Muscle of leg (tissue), 11 donors: Measurements from ENCODE around the gene MOB3B. TPM values are rescaled to one million over a fixed set of nuclear protein-coding genes. Genes with fewer than 3 reads are reported as not detected.

Source experiments
- DNase-seq: peaks from one replicate; pipeline ENCODE4 v3.0.0; 2013
- H3K27ac ChIP-seq: one replicate; pipeline ENCODE4 v1.5.1; 2013; ENCODE audit warnings: mild to moderate bottlenecking, low read length, control low read depth
- H3K27me3 ChIP-seq: one replicate; pipeline ENCODE4 v1.6.1; 2013; ENCODE audit warnings: low read length; ENCODE audit not compliant: control insufficient read depth, insufficient read depth
- H3K36me3 ChIP-seq: one replicate; pipeline ENCODE4 v1.6.1; 2013; ENCODE audit warnings: low read length; ENCODE audit not compliant: control insufficient read depth, insufficient read depth
- H3K4me1 ChIP-seq: one replicate; pipeline ENCODE4 v1.6.1; 2013; ENCODE audit warnings: low read length; ENCODE audit not compliant: control insufficient read depth, insufficient read depth
- H3K4me3 ChIP-seq: one replicate; pipeline ENCODE4 v1.5.1; 2013; ENCODE audit warnings: low read length, control low read depth
- H3K9me3 ChIP-seq: replicated peaks from 2 replicates; pipeline ENCODE4 v1.6.1; 2013; ENCODE audit warnings: low read depth, low read length; ENCODE audit not compliant: control insufficient read depth
- WGBS: methylation state at CpG from one replicate; pipeline ENCODE4 v1.1.5; 2013; ENCODE audit warnings: missing lambda C conversion rate; ENCODE audit not compliant: insufficient coverage; 5-methylcytosine and 5-hydroxymethylcytosine counted together
- polyA plus RNA-seq, 8 donors: library from polyadenylated mRNA; unstranded; fragments of 120-200 nt; gene quantifications; one replicate each; pipeline versions ENCODE4 v1.2.1 to v1.2.3, GENCODE V29; 2013; ENCODE audit warnings: inconsistent platforms in 1 of 8, low replicate concordance in 1 of 8; ENCODE audit not compliant: insufficient read length in 8 of 8, insufficient read depth in 1 of 8
- total RNA-seq: library from RNA; stranded (reverse); fragments of 120-200 nt; gene quantifications from one replicate; pipeline ENCODE4 v1.2.4, GENCODE V29; 2013

MOB3B gene
- total and polyA plus RNA-seq, 9 donors = 1.4 to 4.3 (median 2.6) TPM

DNA sequence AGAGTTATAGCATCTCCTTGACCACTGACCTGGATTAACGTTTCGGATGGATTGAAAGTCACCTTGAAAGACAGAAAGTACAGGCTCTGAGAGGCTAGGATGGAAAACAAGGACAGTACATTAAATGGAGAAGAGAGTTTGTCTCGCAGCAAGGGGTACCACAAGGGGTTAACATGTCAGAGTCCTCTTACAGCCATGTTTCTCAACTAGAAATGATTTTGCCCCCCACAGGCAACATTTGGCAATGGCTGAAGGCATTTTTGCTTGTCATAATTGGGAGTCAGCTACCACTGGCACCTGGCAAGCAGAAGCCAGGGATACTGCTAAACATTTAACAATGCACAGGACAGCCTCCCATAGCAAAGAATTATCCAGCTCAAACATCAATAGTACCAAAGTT is 141.9 kb downstream of the MOB3B start:
- Histone ChIP-seq H3K9me3 (no peaks in the 10 kb centered on the region), H3K4me3 (no peak overlapping the region), H3K27ac (no peak overlapping the region), H3K36me3 (no peaks in the 10 kb centered on the region), H3K4me1 (peaks cover 8% of the 10 kb centered on the region), H3K27me3 (no peaks in the 10 kb centered on the region)
- DNase-seq = no peak
- 93% methylated on average over 2 of the region's 3 CpGs for WGBS

DNA sequence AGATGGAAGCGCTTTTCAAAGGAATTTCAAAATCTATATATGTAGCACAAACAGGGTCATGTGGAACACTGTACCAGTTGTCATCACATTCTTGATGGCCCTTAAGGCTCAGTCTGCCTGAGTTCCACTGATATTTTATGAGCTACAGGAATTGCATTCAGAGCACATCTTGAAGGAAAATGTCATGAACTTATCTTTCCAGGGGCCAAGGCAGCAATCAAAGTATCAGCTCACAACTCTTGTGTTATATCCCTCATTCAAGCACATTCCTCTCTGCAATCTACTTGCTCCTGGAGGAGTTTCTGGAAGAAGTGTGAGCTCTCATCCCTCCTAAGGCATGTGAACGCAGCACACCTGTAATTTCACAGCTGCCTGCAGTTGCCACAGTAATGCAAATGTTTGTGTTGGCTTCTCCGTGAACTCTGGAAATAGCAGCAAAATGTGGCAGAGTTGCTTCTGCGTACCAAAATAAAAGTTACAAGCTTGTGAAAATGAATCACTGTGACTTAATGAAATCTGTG is 143.0 kb downstream of the MOB3B start:
- H3K27me3 ChIP-seq = no peaks in the 10 kb centered on the region
- H3K36me3 ChIP-seq = no peaks in the 10 kb centered on the region
- no peak overlapping the region for H3K4me3 ChIP-seq
- H3K9me3 ChIP-seq = no peaks in the 10 kb centered on the region
- no peak overlapping the region for H3K27ac ChIP-seq
- H3K4me1 ChIP-seq = peaks cover 8% of the 10 kb centered on the region
- WGBS = 35% methylated on average over 3 of the region's 4 CpGs
- peak; percentile 63 for DNase-seq

DNA sequence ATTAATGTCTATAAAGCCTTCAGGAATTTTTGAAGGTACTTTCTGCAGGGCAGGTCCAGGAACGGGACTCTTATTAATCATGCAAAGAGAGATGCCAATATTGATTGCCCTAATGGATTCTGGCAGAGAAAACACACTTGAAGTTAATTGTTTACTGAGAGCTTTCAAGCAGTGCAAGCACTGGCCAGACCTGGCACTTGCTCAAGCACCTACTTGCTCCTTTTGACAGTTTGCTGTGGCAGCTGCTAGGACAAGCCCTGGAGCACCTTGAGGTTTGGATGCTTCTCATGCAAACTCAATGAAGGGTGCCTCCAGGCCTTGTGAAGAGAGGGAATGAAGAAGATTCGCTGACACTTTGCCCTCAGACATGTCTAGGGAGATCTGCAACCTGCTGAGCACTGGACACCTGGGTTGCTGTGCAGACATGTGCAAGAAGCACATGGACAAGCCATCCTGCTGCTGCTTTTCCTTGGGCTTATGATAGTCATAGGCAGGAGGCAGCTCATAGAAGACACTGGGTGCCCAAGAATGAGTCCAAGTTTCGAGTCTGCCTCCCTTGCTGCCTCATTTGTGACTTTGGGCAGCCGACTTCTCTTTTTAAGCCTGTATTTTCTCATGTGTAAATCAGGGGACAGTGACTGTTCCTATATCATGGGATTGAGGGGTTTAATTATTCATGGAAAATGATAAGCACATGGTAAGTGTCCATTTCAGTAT is 143.8 kb downstream of the MOB3B start:
- 92% methylated on average over 2 of the region's 4 CpGs for WGBS
- Histone ChIP-seq H3K27ac (no peak overlapping the region), H3K4me3 (no peak overlapping the region), H3K27me3 (no peaks in the 10 kb centered on the region), H3K9me3 (no peaks in the 10 kb centered on the region), H3K4me1 (peaks cover 8% of the 10 kb centered on the region), H3K36me3 (no peaks in the 10 kb centered on the region)
- no peak for DNase-seq

GRCh38 chr9:27384262-27385014 is 145.2 kb downstream of the MOB3B start:
- no peaks in the 10 kb centered on the region for H3K36me3 ChIP-seq
- no peak overlapping the region for H3K27ac ChIP-seq
- H3K4me1 ChIP-seq = peaks cover 8% of the 10 kb centered on the region
- H3K27me3 ChIP-seq = no peaks in the 10 kb centered on the region
- no peaks in the 10 kb centered on the region for H3K9me3 ChIP-seq
- H3K4me3 ChIP-seq = no peak overlapping the region
- DNase-seq = no peak
- 83% methylated on average over 4 of the region's 5 CpGs for WGBS

DNA sequence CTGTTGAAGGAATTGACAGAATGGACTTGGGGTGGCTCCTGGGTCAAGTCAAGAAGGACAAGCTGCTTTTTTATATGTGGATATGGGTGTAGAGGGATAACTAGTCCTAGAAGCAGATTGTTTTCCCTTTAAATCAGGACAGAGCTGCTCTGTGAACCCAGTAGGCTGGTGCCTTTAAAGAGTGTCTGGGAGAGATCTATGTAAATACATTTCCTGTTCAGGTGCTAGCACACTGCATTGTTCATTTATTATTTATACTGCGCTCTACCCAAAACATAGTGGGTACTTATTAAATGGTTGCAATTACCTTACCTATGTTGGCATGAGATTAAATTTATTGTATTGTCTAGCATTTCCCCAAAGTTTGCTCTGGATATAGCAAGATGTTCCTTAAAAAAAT is 146.1 kb downstream of the MOB3B start:
- Histone ChIP-seq H3K4me1 (peaks cover 8% of the 10 kb centered on the region), H3K9me3 (no peaks in the 10 kb centered on the region), H3K27me3 (no peaks in the 10 kb centered on the region), H3K27ac (no peak overlapping the region), H3K4me3 (no peak overlapping the region), H3K36me3 (no peaks in the 10 kb centered on the region)
- WGBS = no CpG with 5 or more reads among the region's 1 CpG
- DNase-seq = no peak

DNA sequence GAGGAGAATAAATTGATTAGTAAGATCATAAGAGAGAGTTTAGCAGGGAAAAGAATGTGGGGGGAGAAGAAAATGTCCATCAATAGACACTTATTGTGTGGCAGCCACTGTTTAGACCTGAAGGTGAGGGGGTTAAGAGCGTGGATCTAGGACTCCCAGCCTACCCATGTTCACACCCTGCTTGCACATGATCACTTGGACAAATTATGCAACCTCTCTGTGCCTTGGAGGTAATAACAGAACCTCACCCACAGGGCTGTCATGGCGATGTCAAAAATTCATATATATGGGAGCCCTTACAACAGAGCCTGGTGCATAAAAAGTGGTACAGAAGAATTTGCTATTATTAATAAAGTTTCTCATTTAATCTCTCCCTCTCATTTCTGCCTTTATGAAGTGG is 146.6 kb downstream of the MOB3B start:
- no peak for DNase-seq
- WGBS = no CpG with 5 or more reads among the region's 2 CpGs
- peaks cover 8% of the 10 kb centered on the region for H3K4me1 ChIP-seq
- no peaks in the 10 kb centered on the region for H3K36me3 ChIP-seq
- H3K9me3 ChIP-seq = no peaks in the 10 kb centered on the region
- H3K4me3 ChIP-seq = no peak overlapping the region
- H3K27ac ChIP-seq = no peak overlapping the region
- H3K27me3 ChIP-seq = no peaks in the 10 kb centered on the region

- Histone ChIP-seq H3K27me3 (no peaks in the 10 kb centered on the region), H3K36me3 (no peaks in the 10 kb centered on the region), H3K4me3 (no peak overlapping the region), H3K4me1 (peaks cover 10% of the 10 kb centered on the region), H3K27ac (no peak overlapping the region), H3K9me3 (no peaks in the 10 kb centered on the region)
- no CpG with 5 or more reads among the region's 4 CpGs for WGBS
- DNase-seq = no peak
Observed at GRCh38 chr9:27382308-27382707, 147.3 kb downstream of the MOB3B start.

DNA sequence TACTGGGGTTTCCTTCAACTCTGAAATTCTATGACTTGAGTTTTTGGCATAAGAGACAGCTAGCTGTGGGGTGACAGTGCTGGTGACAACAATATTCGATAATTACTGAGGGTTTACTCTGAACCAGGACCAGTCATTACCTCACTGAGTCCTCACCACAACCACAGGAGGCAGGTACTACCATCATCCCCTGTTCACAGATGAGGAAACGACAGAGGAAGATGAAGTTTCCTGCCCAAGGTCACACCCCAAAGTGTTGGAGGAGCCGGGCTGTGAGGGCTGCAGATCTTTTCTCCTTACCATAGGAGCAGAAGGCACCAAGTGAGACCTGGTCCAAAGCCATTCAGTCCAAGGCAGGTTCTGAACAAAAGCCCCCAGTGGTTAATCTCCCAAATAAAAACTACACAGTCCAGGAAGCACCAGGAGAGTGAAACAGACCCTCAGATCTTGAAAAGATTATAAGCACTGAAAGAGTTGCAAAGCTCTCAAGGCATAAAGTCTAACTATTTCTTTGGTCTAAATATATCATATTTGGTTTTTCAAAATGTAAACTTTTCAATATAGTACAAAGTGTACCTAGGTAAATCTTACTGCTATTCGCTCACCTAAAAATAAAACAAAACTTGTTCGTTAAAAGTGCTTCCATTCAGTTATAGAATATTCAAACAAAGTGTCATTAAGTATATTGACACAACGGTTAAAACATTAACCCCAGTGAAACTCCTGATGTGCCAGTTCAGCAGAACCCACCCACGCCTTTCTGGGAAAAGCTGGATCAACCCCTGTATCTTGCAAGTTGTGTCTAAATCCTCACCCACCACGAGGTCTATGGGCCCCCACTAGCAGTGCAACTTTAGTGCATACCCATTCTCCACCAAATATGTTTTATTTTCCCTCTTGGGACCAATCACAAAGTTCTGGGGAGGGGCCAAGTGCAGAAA is 150.0 kb downstream of the MOB3B start:
- no peaks in the 10 kb centered on the region for H3K27me3 ChIP-seq
- WGBS = 80% methylated on average over 1 of the region's 8 CpGs
- no peaks in the 10 kb centered on the region for H3K36me3 ChIP-seq
- no peak overlapping the region for H3K27ac ChIP-seq
- H3K9me3 ChIP-seq = no peaks in the 10 kb centered on the region
- no peak for DNase-seq
- no peak overlapping the region for H3K4me3 ChIP-seq
- peaks cover 8% of the 10 kb centered on the region for H3K4me1 ChIP-seq

- Histone ChIP-seq H3K9me3 (no peaks in the 10 kb centered on the region), H3K36me3 (no peaks in the 10 kb centered on the region), H3K27me3 (no peaks in the 10 kb centered on the region), H3K4me1 (peaks cover 6% of the 10 kb centered on the region), H3K27ac (no peak overlapping the region), H3K4me3 (no peak overlapping the region)
- no CpG with 5 or more reads among the region's 1 CpG for WGBS
- no peak for DNase-seq
Observed at GRCh38 chr9:27377811-27378456, 151.7 kb downstream of the MOB3B start.
